Measurements from ENCODE around the gene BICD1.

DNA sequence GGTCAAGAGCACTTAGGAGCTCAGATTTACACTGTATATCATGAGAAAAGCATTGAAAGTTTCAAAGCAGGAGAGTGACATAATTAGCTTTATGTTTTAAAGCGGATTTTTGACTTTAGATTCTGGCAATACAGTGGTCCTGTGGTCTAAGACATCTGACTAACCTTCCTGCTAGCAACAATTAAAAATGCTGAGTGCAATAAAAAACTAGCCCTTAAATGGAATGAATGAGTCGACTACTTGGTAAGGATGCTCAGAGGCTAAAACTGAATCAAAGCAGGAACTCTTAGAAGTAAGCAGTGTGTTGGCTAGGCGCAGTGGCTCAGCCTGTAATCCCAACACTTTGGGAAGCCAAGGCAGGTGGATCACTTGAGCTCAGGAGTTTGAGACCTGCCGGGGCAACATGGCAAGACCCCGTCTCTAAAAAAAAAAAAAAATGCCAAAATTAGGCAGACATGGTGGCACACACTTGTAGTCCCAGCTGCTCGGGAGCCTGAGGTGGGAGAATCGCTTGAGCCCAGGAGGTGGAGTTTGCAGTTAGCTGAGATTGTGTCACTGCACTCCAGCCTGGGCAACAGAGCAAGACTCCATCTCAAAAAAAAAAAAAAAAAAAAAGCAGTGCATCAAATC, 18.9 kb downstream of the BICD1 start:
- no peak for TF ChIP-seq YY1 (IDR thresholded peaks at IDR 0.05; ENCODE audit: insufficient read depth, insufficient read length)
- no peak for TF ChIP-seq ZNF274 (IDR thresholded peaks at IDR 0.05; ENCODE audit: low read depth, low read length)

Measured in NT2/D1 (cell line).